NCI-H2029 (cell line): ENCODE data around the gene RFX3.

Experiments
- DNase-seq: peaks from one replicate; lab custom pipeline; 2025; lab: John Stamatoyannopoulos, UW

Gene RFX3

GRCh38 chr9:3277200-3277599 lies 248.6 kb downstream of the RFX3 start:
- DNase-seq, result no peak

- no peak for DNase-seq
Measured at GRCh38 chr9:3271581-3271980, 254.2 kb downstream of the RFX3 start.

- no peak for DNase-seq
Measured at GRCh38 chr9:3271157-3271556, 254.6 kb downstream of the RFX3 start.

GRCh38 chr9:3268223-3268622 lies 257.6 kb downstream of the RFX3 start:
- no peak for DNase-seq

- no peak for DNase-seq
Measured at GRCh38 chr9:3263698-3264097, 262.1 kb downstream of the RFX3 start.

- DNase-seq, result no peak
Measured at GRCh38 chr9:3262826-3263529, 262.8 kb downstream of the RFX3 start.

- no peak for DNase-seq
Measured at GRCh38 chr9:3261484-3261883, 264.3 kb downstream of the RFX3 start.

GRCh38 chr9:3256571-3257330 lies 269.1 kb downstream of the RFX3 start:
- DNase-seq, result no peak

- DNase-seq, result no peak
Measured at GRCh38 chr9:3251309-3251708, 274.5 kb downstream of the RFX3 start.

GRCh38 chr9:3250741-3251140 lies 275.1 kb downstream of the RFX3 start:
- DNase-seq, result no peak

GRCh38 chr9:3247211-3247610 lies 278.6 kb downstream of the RFX3 start:
- DNase-seq, result no peak

- DNase-seq, result no peak
Measured at GRCh38 chr9:3246241-3246640, 279.6 kb downstream of the RFX3 start.

GRCh38 chr9:3244963-3245653 lies 280.7 kb downstream of the RFX3 start:
- DNase-seq, result no peak

GRCh38 chr9:3243683-3244082 lies 282.1 kb downstream of the RFX3 start:
- no peak for DNase-seq

- no peak for DNase-seq
Measured at GRCh38 chr9:3241290-3241689, 284.5 kb downstream of the RFX3 start.

GRCh38 chr9:3240656-3241268 lies 285.0 kb downstream of the RFX3 start:
- DNase-seq, result no peak

- no peak for DNase-seq
Measured at GRCh38 chr9:3239240-3239639, 286.6 kb downstream of the RFX3 start.

GRCh38 chr9:3238236-3238635 lies 287.6 kb downstream of the RFX3 start:
- no peak for DNase-seq

- no peak for DNase-seq
Measured at GRCh38 chr9:3237121-3237520, 288.7 kb downstream of the RFX3 start.

GRCh38 chr9:3235497-3235896 lies 290.3 kb downstream of the RFX3 start:
- DNase-seq, result no peak

- no peak for DNase-seq
Measured at GRCh38 chr9:3224931-3225330, 300.9 kb downstream of the RFX3 start.

- DNase-seq, result no peak
Measured at GRCh38 chr9:3215658-3216057, 310.1 kb downstream of the RFX3 start.

- no peak for DNase-seq
Measured at GRCh38 chr9:3214741-3215140, 311.1 kb downstream of the RFX3 start.
